Upper lobe of left lung (tissue), 6 donors: ENCODE results near the gene ANKS1A. TPM values are rescaled to one million over a fixed set of nuclear protein-coding genes. Genes with fewer than 3 reads are reported as not detected.

Experiments
- ATAC-seq, 2 donors: fragments of 200-7000 bp; cut with Tn5 transposase; one replicate each; pipeline ENCODE4 v1.9.1; 2022; ENCODE audit warnings: mild to moderate bottlenecking in 2 of 2, moderate library complexity in 2 of 2; ENCODE audit not compliant: low FRiP score in 2 of 2
- DNase-seq, 2 donors: peaks; one replicate each; pipeline ENCODE4 v3.0.0-alpha.2; 2019 to 2020
- H3K27ac ChIP-seq, 4 donors: fragments of 200-600 bp; sonication (generic); one replicate each; pipeline ENCODE4 v1.5.1; 2016 to 2019
- H3K27me3 ChIP-seq, 4 donors: fragments of 200-600 bp; sonication (generic); one replicate each; pipeline ENCODE4 v1.5.1; 2017 to 2019
- H3K36me3 ChIP-seq, 4 donors: fragments of 200-600 bp; sonication (generic); one replicate each; pipeline ENCODE4 v1.5.1; 2016 to 2019
- H3K4me1 ChIP-seq, 4 donors: fragments of 200-600 bp; sonication (generic); one replicate each; pipeline ENCODE4 v1.5.1; 2018 to 2019
- H3K4me3 ChIP-seq, 4 donors: fragments of 200-600 bp; sonication (generic); one replicate each; pipeline ENCODE4 v1.5.1; 2017 to 2019; ENCODE audit warnings: mild to moderate bottlenecking in 2 of 4, moderate library complexity in 1 of 4
- H3K9me3 ChIP-seq, 4 donors: fragments of 200-600 bp; sonication (generic); one replicate each; pipeline ENCODE4 v1.5.1; 2018 to 2019
- EP300 ChIP-seq, 4 donors: sonication (generic); formaldehyde crosslinking; IDR thresholded peaks; one replicate each; pipeline ENCODE4 v1.5.1; 2017; ENCODE audit warnings: antibody characterized with exemption in 4 of 4, control low read depth in 2 of 4
- POLR2A ChIP-seq, 4 donors: fragments of 450-650 bp; IDR thresholded peaks; one replicate each; pipeline ENCODE4 v1.5.1; 2016 to 2017; ENCODE audit warnings: antibody characterized with exemption in 4 of 4, mild to moderate bottlenecking in 2 of 4
- POLR2AphosphoS5 ChIP-seq, 2 donors: sonication (generic); formaldehyde crosslinking; IDR thresholded peaks; one replicate each; pipeline ENCODE4 v1.5.1; 2017; ENCODE audit warnings: antibody characterized with exemption in 2 of 2
- WGBS, 2 donors: methylation state at CpG; one replicate each; pipeline ENCODE4 v1.1.5; 2017 to 2018; 5-methylcytosine and 5-hydroxymethylcytosine counted together
- total RNA-seq, 6 donors: library from RNA; depleted of rRNA in 4 of 6; stranded (reverse); fragments of >200 nt in 4 of 6; gene quantifications; one replicate each; pipeline versions ENCODE4 v1.1.0 to v1.2.1, GENCODE V29; 2016 to 2021
- TF ChIP-seq, protein P1 (sequence below), 6 experiments: fragments of 450-650 bp in 4 of 6; fragments of 200-600 bp in 2 of 6; sonication (generic) in 2 of 6; IDR thresholded peaks; one replicate each; pipeline ENCODE4 v1.5.1; 2016 to 2019; ENCODE audit warnings: antibody characterized with exemption in 6 of 6
- donor health status: DM: no; HTN: no; CAD: no; lungs with moderate emphysema.
- donor health status: DM: no; HTN: yes; CAD: no; lungs with severe emphysema.

ANKS1A gene
- total RNA-seq, 6 donors from 2014 or later: 47.2 to 85.3 (median 53.5) TPM

DNA sequence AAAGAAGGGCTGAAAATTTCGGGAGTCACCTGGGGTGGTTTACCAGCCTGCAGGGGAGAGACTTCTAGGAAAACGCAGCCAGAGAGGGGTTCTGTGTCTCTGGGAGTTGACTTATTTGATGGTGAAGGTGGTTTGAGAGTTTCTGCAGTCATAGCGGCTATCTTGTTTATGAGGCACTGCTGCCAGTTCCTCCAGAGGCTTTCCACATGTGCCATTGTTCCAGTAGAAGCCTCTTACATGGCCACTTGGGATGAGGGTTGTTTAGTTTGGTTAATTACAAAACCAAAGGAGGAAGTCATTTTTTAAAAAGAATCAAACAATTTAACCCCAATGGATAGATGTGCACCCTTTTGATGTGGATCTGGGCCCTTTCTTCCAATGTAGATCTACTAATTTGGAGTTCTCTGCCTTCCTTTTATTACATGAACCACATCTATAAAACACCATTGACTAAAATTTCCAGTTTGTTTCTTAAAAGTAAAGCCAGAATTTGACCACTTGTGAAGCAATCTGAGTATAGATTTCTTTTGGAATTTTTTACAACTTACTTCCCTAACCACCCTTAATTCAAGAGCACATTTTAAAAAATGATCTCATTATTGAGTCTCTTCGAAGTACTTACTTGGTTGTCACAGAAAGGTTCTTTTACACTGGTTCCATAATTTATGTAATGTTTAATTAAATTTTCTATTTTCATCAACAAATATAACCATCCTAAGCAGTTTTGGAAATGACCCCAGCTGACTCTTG is 154.5 kb downstream of the ANKS1A start:
- 48 to 56% methylated on average over 4 of the region's 4 CpGs for WGBS, 2 donors
- Histone ChIP-seq H3K36me3 (peaks cover 0 to 8% (median 0%) of the 10 kb centered on the region in 4 donors), H3K27me3 (no peaks in the 10 kb centered on the region), H3K4me1 (peaks cover 66 to 80% (median 72%) of the 10 kb centered on the region in 4 donors), H3K27ac (peak overlapping the region; percentile 79 to 86 (median 84)), H3K9me3 (no peaks in the 10 kb centered on the region), H3K4me3 (no peak overlapping the region)
- DNase-seq (peak in 1 of 2 donors; percentile 49), ATAC-seq (no peak)
- TF ChIP-seq, protein P1, sequence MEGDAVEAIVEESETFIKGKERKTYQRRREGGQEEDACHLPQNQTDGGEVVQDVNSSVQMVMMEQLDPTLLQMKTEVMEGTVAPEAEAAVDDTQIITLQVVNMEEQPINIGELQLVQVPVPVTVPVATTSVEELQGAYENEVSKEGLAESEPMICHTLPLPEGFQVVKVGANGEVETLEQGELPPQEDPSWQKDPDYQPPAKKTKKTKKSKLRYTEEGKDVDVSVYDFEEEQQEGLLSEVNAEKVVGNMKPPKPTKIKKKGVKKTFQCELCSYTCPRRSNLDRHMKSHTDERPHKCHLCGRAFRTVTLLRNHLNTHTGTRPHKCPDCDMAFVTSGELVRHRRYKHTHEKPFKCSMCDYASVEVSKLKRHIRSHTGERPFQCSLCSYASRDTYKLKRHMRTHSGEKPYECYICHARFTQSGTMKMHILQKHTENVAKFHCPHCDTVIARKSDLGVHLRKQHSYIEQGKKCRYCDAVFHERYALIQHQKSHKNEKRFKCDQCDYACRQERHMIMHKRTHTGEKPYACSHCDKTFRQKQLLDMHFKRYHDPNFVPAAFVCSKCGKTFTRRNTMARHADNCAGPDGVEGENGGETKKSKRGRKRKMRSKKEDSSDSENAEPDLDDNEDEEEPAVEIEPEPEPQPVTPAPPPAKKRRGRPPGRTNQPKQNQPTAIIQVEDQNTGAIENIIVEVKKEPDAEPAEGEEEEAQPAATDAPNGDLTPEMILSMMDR (IDR thresholded peaks at IDR 0.05): no peak
- TF ChIP-seq POLR2A (IDR thresholded peaks at IDR 0.05) (no peak), POLR2AphosphoS5 (IDR thresholded peaks at IDR 0.05) (no peak), EP300 (IDR thresholded peaks at IDR 0.05) (no peak)

DNA sequence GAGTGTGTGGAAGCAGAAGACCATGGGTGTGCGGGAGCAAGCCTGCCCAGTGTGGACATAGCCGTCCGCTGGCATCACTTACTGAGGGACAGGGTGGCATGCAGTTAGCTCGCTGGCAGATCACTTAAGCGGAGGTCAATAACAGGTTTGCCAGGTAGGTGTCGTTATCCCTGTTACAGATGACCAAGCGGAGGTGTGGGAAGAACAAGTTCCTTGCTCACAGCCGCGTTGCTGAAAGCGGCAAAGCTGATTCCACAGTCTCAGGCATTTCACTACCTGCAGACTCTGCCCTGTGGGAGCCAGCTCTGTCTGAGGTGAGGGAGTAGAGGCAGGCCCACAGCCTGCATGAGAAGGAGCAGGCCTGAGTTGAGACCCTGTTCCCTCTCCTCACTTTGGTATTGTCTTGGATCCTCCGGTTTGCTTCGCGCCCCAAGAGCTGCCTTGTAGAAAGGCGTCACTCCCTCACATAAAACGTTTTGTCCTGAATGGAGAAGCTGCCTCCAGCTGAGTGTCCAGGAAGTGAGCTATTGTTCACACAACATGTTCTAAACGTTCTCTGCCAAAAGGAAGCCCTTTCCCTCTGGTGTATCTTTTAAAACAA is 155.2 kb downstream of the ANKS1A start:
- Histone ChIP-seq H3K36me3 (peaks cover 0 to 8% (median 0%) of the 10 kb centered on the region in 4 donors), H3K27ac (peak overlapping the region; percentile 79 to 86 (median 84)), H3K4me1 (peaks cover 73 to 85% (median 79%) of the 10 kb centered on the region in 4 donors), H3K4me3 (no peak overlapping the region), H3K9me3 (no peaks in the 10 kb centered on the region), H3K27me3 (no peaks in the 10 kb centered on the region)
- ATAC-seq: peak; percentile 54 to 71
- TF ChIP-seq POLR2A (IDR thresholded peaks at IDR 0.05) (no peak), EP300 (IDR thresholded peaks at IDR 0.05) (peak in 3 of 4 donors; percentile 12 to 86 (median 40)), POLR2AphosphoS5 (IDR thresholded peaks at IDR 0.05) (peak; percentile 52 to 67)
- TF ChIP-seq, protein P1 (IDR thresholded peaks at IDR 0.05): peak in 1 of 6 experiments; percentile 11
- 50 to 56% methylated on average over 16 of the region's 16 CpGs for WGBS, 2 donors
- peak in 1 of 2 donors; percentile 69 for DNase-seq

DNA sequence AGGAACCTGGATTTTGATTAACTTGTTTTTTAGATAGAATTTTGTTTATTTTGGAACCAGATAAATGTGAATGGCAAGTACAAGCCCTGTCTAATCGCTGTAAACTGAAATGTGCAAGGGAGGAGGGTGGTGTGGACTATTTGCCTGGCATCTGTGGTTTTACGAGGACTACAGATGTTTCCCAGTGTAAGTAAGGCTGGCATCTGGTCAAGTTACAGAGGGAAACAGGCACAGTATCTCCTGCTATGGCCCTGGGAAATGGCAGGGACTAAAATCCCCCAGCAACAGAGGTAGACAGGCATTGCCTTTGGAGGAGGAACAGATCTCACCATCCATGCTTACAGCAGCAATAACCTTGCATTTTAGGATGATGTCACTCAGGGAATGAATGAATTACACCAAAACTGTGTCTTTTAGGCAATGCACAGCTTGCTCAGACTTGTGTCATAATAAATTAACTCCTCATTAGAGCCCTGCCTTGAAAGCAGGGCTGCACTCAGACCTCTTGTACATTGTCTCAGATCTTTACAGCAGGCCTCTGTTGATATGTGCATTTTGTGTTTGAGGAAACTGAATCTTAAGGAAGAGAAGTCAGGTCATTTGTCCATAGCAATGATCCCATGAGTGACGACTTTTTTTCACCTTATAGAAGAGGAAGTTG is 155.8 kb downstream of the ANKS1A start:
- Histone ChIP-seq H3K27me3 (no peaks in the 10 kb centered on the region), H3K27ac (peak overlapping the region; percentile 79 to 86 (median 84)), H3K36me3 (peaks cover 0 to 4% (median 0%) of the 10 kb centered on the region in 4 donors), H3K4me1 (peaks cover 79 to 91% (median 86%) of the 10 kb centered on the region in 4 donors), H3K9me3 (no peaks in the 10 kb centered on the region), H3K4me3 (no peak overlapping the region)
- 19 to 23% methylated on average over 3 of the region's 3 CpGs for WGBS, 2 donors
- ATAC-seq (no peak), DNase-seq (no peak)
- TF ChIP-seq POLR2A (IDR thresholded peaks at IDR 0.05): no peak
- TF ChIP-seq, protein P1 (IDR thresholded peaks at IDR 0.05): no peak
- TF ChIP-seq EP300 (IDR thresholded peaks at IDR 0.05): no peak
- TF ChIP-seq POLR2AphosphoS5 (IDR thresholded peaks at IDR 0.05): no peak

DNA sequence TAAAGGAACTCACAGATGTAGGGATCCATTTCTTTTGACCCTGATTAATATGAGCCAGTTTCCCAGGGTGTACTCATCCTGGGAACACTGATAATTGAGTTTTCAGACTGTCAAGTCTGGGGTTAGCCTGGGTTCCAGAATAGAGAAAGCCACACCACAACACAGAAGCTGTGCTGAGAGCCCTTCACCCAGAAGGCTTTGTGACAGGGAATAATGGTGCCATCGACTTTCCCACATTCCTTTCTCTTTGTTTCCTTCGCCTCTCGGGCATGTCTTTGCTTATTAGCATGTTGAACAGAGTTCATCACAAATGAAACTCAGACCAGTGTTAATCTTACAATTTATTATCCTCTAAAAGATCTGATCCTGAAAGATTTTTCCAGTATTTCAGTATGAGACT is 157.0 kb downstream of the ANKS1A start:
- Histone ChIP-seq H3K9me3 (no peaks in the 10 kb centered on the region), H3K4me1 (peaks cover 86 to 94% (median 91%) of the 10 kb centered on the region in 4 donors), H3K36me3 (peaks cover 0 to 4% (median 0%) of the 10 kb centered on the region in 4 donors), H3K27me3 (no peaks in the 10 kb centered on the region), H3K4me3 (no peak overlapping the region), H3K27ac (peak overlapping the region; percentile 79 to 86 (median 84))
- DNase-seq (no peak), ATAC-seq (no peak)
- WGBS, 2 donors: 48 to 60% methylated on average over 3 of the region's 3 CpGs
- TF ChIP-seq, protein P1 (IDR thresholded peaks at IDR 0.05): no peak
- no peak for TF ChIP-seq POLR2AphosphoS5 (IDR thresholded peaks at IDR 0.05)
- no peak for TF ChIP-seq EP300 (IDR thresholded peaks at IDR 0.05)
- no peak for TF ChIP-seq POLR2A (IDR thresholded peaks at IDR 0.05)
